Stimulated activated naive CD4-positive, alpha-beta T cell (primary cell): Measurements from ENCODE around the gene ZBTB7B.

ENCODE experiments used
- DNase-seq, 6 experiments: peaks; one replicate each; lab custom pipeline; 2025; lab: John Stamatoyannopoulos, UW

ZBTB7B gene

DNA sequence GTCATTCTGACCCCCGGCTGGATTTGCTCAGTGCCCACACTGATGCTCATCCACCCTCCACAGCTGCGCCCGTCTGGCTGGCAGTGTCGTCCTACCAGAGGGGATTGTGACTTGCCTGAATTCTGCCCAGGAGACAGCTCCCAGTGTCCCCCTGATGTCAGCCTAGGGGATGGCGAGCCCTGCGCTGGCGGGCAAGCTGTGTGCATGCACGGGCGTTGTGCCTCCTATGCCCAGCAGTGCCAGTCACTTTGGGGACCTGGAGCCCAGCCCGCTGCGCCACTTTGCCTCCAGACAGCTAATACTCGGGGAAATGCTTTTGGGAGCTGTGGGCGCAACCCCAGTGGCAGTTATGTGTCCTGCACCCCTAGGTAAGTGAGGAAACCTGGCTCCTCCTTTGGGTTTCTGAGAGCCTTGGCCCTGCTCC is 55.2 kb downstream of the ZBTB7B start:
- no peak for DNase-seq

DNA sequence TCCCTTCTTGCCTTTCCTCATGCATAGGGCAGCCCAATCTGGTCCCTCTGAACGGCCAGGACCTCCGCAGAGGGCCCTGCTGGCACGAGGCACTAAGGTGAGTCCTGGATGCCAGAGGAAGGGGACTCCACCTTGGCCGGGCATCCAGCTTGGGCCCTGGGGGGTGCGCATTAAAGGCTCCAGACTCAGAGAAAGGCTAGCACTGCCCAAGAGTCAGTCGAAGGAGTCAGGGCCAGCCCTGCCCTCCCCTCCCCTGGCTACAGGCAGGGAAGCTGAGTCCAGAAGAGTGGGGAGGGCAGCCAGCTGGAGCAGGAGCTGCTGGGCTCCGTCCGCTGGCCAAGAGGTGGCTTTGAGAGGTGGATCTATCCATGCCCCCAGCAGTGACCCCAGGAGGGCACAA is 58.1 kb downstream of the ZBTB7B start:
- no peak for DNase-seq

DNA sequence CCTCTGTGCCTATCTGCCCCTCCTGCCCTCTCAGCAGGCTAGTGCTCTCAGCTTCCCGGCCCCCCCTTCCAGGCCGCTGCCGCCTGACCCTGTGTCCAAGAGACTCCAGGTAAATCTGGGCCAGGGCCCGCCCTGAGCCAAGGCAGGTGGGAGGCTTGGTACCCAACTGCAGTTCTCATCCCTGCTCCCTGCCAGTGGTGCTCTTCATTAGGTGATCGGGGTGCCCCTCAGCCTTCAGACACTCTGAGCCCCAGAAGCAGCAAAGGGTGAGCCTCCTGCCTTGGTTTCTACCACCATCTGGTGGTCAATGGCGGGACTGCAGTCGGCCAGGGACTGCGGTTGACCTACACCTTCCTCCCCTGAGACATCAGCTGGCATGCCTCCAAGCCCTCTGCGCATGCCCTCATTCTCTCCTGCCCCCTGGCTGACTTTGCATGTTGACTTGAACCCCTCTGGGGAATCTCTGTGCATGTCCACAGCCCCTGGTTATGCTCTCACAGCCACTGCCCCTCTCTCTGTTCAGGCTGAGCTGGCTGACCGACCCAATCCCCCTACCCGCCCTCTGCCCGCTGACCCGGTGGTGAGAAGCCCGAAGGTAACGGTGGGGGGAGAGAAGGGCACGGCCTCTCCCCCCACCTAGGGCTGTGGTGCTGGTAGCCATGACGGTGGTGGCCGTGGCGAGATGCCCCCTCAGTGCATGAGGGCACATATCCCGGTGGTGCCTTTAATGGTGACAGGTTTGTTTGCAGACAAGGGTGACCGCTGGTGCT is 59.0 kb downstream of the ZBTB7B start:
- DNase-seq = peak; percentile 78 to 92 (median 88)

DNA sequence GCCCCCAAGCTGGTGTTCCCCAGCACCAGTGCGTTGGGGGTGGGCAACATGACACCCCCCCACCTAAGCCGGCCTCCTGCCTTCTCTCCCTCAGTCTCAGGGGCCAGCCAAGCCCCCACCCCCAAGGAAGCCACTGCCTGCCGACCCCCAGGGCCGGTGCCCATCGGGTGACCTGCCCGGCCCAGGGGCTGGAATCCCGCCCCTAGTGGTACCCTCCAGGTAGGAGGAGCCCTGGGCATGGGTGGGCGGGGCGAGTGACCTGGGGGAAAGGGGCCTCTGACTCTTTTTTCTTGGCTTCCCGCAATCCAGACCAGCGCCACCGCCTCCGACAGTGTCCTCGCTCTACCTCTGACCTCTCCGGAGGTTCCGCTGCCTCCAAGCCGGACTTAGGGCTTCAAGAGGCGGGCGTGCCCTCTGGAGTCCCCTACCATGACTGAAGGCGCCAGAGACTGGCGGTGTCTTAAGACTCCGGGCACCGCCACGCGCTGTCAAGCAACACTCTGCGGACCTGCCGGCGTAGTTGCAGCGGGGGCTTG is 59.6 kb downstream of the ZBTB7B start:
- peak in 1 of 6 experiments; percentile 36 for DNase-seq

- DNase-seq = peak; percentile 41 to 73 (median 64)
These were observed 60.3 kb downstream of the ZBTB7B start for GRCh38 chr1:155062702-155063411.

DNA sequence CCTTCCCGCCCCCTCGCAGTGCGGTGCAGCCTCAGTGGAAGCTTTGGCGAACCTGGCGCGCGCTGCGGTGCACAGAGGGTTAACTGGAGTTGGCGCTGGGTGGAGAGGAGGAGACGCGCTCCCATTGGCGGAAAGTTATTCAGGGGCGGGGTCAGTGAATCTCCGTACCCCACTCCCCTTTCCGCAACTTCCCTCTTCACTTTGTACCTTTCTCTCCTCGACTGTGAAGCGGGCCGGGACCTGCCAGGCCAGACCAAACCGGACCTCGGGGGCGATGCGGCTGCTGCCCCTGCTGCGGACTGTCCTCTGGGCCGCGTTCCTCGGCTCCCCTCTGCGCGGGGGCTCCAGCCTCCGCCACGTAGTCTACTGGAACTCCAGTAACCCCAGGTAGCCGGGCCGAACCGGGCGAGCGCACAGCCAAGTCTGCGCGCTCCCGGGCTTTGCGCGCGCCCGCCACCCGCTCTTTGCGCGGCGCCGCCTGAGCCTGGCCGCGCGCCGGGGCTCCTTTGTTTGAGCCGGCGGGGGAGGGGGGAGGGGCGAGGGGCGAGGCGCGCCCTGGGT is 61.0 kb downstream of the ZBTB7B start, which contains the start of gene EFNA4:
Gene EFNA4 (plus strand): TSS at position 191 of the 561 bp plus-strand sequence. CDS start 84 bp downstream, at position 275.
- peak; percentile 75 to 86 (median 80) for DNase-seq

GRCh38 chr1:155064111-155064831 is 61.7 kb downstream of the ZBTB7B start:
- peak in 2 of 6 experiments; percentile 44 to 46 for DNase-seq

DNA sequence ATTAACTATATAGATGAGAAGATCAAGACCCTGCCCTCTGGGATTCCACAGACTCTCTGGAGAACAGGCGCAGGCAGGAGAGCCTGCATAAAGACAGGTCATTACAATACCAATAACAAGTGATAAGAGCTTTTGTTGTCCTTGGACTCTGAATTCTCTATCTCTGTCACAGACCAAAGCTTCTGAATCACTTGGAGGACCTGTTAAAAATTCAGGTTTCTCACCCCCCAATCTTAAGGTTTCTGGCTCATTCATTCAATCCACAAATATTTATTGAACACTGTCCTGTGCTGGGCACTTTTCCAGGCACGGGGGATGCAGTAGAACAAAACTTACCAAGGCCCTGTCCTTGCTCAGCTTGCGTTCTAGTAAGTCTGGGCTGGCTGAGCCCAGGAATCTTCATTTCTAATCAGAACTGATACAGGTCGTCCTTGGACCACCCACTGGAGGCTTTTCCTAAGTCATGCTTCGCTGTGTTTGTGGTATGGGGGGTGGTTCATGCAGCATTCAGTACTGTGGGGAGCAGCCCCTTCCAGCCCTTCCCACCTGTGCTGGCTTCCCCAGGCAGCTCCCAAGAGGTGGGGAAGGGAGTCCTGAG is 62.3 kb downstream of the ZBTB7B start:
- DNase-seq = no peak

DNA sequence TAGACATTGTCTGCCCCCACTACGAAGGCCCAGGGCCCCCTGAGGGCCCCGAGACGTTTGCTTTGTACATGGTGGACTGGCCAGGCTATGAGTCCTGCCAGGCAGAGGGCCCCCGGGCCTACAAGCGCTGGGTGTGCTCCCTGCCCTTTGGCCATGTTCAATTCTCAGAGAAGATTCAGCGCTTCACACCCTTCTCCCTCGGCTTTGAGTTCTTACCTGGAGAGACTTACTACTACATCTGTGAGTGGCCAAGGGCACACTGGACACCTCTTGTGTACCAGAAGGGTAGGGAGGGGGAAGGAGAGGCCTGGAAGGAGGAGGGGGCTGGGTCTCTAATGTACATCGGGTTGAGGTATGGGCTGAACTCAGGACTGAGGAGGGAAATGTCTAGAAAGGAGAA is 64.2 kb downstream of the ZBTB7B start:
- no peak for DNase-seq
